Activated CD8-positive, alpha-beta memory T cell treated with anti-CD3 and anti-CD28 coated beads for 1 hour (primary cell): Measurements from ENCODE around the gene P2RX1.

Experiments
- DNase-seq, 2 donors: peaks; one replicate each; pipeline ENCODE4 v3.0.0-alpha.2; 2020; ENCODE audit warnings: low read depth in 1 of 2; ENCODE audit errors: extremely low read depth in 1 of 2

P2RX1 gene

DNA sequence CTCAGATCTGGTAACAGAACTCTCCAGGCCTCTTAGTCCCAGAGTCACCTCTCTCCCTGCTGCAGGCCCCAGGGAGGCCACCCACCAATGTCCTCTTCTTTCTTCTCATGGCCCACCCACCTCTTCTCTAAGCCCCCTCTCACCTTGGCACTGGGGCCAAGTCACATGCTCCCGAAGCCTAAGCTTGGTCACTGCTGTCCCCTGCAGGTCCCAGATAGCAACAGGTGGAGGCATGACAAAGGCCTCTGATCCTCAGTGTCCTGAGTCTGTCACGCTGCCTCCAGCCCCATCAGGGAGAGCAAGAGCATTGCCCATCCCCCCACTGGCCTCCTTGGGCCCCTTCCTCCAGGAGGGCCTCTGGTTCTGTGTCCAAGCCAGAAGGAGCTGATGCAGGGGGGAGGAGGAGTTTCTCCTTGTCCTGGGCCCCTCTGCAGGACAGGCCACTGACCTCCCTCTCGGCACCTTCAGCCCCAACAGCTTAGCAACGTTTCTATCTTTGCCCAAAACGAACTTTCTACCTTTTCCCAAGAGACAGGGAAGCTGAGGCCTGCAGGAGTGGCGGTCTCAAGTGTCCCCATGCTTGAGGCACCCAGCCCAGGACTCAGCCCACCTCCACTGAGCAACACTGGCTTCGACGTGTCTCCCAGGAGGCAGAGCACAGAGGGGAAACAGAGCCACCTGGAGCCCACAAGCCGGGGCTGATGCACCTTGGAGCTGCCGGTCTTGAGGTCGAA lies 8.6 kb downstream of the P2RX1 start:
- no peak for DNase-seq

DNA sequence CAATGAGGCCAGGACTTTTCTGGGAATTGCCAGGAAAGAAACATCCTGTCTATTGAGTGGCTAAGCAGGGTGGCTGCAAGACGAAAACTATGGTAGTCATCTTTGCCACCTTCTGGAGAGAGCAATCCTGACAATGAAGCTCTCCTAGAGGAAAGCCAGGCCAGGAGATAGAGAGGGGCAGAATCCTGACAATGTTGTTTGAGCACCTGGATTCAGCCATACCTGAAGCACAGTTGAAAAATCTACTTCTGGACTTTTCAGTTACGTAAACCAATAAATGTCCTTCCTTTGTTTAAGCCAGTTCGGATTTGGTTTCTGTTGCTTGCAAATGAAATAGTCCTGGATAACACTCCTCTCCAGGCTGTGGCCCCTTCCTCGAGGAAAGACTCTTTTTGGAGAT lies 9.4 kb downstream of the P2RX1 start:
- no peak for DNase-seq

DNA sequence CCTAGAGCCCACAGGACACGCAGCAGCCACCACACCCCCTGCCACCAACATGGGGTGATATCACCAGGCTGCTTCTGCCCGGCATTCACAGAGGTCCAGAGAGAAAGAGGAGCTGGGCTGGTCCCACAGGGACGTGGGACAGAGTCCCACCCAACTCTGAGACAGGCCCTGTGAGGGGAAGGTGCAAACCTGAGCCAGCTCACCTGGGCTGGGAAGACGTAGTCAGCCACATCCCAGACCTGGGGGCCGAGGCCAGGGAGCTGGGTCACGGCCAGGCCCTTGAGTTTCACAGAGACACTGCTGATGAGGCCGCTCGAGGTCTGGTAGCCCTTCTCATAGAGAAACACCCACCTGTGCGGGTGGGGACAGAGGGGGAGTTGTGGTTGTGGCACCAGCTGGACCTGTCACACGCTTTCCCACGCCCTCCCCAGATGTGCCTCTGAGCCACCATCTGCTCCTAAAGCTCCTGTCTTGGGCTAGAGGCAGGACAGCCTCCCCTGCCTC lies 11.2 kb downstream of the P2RX1 start:
- no peak for DNase-seq

DNA sequence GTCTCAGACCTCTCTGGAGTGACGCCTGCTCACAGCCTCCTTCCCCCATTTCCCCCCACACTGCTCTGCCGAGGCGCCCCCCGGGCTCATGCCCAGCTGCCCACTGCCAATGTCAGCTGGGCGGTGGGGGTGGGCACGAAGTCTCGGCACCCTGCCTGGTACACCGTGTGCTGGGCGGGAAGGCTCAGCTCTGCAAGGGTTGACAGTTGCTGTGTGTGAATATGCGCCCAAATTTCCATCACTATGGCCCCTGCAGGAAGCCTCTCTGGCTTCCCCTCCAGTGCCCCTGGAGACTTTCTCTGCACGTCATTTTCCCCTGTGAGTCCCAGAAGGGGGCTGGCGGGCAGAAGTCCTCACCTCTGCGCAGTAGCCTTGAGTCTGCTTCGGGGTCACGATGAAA lies 11.8 kb downstream of the P2RX1 start:
- no peak for DNase-seq

DNA sequence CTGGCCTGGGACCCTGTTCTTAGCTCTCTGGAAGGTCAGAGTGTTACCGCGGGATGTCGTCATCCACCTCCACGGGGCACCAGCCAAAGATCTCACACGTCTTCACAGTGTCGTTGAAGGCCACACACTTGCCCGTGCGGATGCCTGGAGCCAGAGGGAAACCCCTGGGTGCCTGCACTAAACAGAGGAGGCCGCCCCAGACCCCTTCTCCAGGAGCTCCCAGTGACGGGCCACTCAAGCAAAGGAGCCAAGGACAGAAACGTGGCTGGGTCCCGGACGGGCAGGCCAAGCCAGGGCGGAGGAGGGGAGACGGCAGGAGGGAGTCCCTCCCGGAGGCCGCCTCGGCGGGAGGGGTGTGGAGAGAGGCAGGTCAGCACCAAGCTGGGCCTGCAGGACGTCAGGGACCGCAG lies 12.4 kb downstream of the P2RX1 start:
- no peak for DNase-seq

DNA sequence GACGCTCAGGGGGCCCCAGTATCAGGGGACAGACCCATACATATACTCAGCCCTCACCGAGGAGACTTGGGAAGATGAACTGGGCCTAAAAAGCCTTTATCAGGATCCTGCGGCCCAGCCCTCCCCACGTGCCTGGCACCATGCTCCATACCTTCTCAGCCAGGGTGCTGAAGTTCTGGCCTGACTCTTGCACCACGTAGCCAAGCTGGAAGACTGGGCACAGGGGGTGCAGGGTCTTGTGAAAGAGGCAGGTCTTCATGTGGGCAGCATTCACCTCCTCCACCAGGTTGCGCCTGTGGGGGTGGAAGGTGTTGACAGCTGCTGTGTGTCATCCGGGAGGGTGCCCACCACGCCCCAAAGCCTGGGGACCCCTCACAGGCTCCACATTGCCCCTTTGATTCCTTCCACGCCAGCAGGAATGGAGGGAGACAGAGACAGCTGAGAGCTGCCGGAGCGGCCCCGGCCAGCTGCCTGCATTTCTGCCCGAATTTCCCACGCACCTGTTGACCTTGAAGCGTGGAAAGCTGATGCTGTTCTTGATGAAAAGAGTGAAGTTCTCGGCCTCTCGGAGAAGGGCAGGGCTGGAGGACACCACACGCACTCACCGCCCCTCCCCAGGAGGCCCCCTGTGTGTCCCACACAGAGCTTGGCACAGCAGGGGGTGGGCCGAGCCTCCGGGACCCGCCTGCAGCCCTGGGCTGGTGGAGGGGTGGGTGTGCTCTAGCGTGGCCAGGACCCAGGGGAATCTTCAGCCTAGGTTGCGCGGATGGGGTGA lies 13.0 kb downstream of the P2RX1 start:
- DNase-seq, result no peak

DNA sequence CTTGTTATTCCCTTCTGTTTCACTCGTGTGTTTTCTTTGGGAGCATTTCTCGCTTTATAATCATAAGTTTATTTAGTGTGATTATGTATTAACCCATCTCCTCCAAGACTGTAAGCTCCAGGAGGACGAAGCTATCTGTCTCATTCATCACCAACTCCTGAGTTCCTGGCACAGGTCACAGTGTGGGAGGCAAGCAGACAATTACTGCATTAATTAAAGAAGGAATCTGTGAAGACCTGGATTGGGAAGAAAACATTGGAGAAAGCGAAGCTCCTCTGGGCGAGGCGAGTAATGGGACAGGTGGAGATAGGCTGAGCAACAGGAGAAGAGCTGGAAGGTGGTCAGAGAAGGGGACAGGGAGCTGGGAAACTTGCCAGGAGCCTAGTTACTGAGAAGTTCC lies 15.6 kb downstream of the P2RX1 start:
- no peak for DNase-seq

DNA sequence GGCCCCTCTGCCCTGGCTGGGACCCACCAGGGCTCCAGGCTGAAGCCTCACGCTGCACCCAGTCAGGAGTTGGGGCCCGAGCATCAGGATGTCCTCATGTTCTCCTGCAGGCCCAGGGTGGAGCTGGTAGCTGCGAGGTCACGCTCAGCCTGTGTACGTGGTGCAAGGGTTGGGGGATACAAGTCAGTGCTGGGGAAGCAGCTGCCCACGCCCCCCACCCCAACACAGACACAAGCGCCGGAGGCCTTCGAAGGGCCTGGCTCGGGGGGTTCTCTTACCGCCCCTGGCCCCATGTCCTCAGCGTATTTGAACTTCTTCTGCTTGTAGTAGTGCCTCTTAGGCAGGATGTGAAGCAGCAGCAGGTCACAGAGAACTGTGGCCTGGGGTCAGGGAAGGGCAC lies 18.5 kb downstream of the P2RX1 start:
- no peak for DNase-seq

DNA sequence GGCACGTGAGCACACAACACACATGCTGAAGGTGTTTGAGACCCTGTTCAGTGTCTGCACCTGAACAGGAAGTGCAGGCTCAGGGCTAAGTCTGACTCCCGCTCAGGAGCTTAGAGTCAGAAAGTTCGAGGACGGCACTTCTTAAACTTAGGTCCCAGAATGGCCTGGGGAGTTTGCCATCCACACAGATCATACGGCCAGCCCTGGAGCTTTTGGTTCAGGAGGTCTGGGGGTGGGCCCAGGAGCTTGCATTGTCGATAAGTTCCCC lies 19.4 kb downstream of the P2RX1 start:
- no peak for DNase-seq

DNA sequence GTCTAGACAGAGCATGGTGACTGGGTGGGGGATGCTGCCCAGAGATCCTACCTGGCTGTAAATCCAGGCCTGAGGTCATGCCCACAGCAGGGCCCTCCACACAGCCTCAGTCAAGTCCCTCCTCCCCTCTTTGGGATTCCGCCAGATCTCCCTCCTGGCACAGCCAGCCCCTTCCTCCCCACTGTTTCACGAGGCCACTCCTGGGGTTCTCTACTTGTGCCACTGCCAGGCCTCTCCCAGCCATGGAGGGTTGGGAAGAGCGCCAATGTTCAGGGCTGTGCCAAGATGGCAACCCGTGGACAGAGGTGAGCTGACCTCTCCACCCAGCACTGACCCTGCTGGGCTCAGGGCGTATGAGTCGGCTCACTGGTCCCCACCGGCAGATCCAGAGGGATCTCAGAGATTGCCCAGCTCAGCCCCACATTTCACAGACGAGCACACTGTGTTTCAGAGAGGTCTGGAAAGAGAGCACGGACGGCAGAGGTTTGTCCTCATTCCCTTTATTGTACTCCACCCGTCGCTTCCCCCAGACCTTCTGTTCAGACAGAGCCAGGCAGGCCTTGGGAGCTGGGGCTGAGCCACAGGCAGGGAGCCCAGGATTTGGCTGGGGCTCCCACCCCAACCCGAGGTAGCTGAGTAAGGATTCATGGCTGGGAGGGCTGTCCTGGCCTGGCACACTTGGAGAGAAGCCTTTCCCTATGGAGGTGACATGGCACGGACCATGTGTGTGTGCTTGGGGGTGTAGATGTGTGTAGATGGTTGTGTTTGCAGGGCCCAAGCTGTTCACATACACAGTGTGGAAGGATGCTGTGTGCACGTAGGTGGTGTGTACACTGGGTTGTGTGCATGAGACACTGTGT lies 19.9 kb downstream of the P2RX1 start:
- DNase-seq, result no peak

DNA sequence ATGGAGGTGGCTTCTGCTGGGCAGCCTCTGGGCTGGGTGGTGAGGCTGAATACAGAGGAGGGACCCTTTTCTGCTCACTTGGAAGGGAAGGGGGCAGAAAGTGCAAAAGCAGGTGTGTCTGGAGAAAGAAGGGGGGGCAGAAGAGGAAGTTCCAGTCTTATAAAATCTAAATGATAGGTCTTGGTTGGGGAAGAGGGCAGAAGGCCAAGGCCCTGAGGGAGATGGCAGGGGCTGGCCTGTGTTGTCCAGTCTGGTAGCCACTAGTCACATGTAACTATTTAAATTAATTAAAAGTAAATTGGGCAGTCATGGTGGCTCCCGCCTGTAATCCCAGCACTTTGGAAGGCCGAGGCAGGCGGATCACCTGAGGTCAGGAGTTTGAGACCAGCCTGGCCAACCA lies 20.9 kb downstream of the P2RX1 start:
- DNase-seq, result no peak

DNA sequence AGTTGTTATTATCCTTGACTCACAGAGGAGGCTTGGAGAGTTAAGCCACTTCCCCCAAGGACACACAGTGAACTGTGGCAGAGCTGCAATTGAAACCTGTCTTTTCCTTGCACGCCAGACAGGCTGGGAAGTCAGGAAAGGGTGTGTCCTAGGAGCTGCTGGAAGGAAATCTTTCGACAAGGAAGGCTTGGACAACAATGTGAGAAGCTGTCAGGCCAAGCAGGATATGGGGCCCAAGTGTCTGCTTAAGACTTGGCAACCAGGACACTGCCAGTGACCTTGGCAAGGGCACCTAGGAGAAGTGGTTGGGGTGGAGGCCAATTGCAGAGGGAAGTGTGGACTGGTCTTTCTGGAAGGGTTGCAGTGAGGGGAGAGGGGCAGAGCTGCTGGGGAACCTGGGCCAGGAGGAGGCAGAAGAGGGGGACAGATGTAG lies 21.3 kb downstream of the P2RX1 start:
- no peak for DNase-seq

DNA sequence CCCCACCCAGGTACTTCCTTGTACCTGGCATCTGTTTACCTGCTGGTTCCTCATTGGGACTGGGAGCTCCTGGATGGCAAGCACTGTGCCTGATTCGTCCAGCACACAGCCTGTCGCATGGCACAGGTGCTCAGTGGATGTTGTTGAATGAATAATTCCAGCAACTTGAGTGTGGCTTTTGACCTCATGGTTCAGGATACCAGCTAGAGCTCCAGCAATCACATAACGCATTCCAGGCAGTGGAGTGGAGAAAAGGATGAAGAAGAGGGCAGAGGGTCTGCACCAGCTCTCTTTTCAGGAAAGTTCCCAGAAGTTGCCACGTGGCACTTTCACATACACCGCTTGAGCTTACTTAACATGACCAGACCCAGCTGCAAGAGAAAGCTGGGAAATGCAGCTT lies 22.1 kb downstream of the P2RX1 start:
- no peak for DNase-seq

DNA sequence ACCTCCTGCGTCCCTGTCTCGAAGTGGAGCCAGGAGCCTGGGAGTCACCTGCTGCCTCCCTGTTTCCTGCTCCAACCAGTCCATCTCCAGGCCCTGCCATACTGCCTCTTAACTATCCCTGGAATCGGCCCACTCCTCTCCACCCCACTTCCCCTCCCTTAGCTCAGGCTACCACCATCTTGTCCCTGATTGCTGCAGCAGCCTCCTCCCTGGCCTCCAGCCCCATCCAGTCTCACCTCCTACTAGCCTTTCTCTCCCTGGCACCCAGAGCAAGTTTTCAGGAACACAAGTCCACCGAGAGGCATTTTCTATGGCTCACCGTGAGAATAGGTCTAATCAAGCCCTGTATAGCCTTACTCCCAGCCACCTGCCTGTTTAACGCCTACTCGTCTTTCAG lies 22.5 kb downstream of the P2RX1 start:
- no peak for DNase-seq

DNA sequence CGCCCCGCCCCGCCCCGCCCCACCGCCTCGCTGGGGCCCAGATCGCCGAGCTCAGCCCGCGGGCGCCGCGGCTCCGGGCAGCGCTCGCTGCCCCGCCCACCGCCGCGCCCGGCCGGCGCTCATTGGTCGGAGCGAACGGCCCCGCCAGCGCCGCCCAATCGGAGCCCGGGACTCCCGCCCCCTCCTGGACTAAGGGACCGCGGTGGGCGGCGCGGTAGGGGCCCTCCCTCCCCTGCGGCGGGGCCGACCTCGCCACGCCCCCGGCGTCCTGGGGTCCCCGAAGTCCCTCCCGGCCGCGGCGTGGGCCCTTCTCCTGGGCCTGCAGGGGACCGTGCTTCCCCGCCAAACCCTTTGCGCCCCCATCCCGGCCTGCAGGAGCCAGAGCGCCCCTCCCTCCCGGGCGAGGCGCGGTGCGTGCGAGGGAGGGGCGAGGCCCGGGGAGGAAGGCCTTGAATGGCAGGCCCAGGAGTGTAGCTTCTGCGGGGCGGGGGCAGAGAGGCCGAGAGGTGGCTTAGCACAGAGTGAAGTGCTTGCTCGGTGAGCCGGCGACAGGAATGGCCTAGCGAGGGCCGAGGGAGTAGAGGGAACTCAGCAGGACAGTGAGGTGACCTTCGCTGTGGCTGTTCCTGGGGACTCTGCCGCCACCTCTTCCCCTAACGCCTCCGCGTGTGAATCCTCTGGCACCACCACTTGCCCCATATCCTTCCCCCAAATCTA lies 23.1 kb downstream of the P2RX1 start, which contains the start of gene CAMKK1:
CAMKK1 (minus strand) TSS at position 51 of the 717 bp plus-strand sequence. CDS start 7,366 bp downstream, outside the sequence.
- DNase-seq, result peak; percentile 67 to 81

DNA sequence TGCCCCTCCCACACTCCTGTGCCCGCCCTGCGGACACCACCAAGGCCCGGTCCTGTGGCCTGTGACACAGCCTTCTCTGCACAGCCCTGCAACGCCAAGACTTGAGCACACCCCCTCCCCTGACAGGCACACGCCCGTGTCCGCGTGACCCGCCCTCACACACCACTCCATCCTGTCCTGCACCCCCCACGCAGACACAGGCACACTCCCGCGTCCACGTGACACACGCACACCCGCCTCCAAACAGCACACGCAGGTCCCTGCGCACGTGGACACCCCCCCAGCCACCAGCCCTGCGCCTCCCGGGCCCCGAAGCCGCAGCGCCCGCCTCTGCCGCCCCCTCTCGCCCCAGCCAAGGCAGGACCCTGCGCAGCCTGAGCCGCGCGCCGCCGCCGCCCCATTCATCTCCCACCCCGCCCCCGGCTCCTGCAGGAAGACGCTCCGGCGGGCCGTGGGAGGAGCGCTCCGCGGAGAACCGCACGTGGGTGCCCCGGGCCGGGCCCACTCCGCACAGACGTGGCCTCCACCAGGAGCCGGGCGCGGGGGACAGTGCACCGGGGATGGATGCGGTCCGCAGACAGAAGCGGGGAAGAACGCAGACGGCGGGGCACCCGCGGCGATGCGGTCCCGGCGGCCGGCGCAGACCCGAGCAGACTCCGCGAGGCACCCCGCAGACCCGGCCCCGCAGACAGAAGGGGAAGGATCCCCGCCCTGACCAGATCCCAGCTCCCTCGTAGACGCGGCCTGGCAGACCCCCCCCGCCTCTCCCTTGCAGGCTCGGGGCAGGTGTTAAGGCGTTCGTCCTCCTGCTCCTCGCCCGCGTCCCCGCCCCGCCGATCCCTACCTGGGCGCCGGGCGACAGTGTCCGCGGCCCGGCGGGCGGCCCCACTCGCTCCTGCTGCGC lies 23.9 kb downstream of the P2RX1 start:
- DNase-seq, result peak; percentile 51 to 57

DNA sequence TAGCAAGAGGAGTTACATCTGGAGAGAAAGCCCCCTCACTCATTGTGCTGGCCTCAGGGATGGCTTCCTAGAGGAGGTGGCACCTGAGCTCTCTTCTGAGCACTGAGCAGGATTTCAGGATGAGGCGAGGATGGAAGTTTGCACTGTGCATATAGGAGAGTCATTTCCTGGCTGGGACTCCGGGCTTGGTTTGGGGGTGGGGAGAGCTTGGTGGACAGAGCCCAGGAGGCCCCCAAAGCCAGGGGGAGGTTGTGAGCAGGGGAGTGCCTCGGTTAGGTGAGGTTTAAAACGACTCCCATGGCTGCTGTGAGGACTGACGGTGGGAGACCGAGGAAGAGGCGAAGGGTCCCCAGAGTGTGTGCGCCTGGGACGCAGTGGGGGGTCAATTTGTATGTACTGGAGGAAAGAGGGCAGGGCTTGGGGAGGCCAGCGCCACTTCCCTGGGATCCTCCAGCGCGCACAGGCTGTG lies 24.6 kb downstream of the P2RX1 start:
- no peak for DNase-seq

DNA sequence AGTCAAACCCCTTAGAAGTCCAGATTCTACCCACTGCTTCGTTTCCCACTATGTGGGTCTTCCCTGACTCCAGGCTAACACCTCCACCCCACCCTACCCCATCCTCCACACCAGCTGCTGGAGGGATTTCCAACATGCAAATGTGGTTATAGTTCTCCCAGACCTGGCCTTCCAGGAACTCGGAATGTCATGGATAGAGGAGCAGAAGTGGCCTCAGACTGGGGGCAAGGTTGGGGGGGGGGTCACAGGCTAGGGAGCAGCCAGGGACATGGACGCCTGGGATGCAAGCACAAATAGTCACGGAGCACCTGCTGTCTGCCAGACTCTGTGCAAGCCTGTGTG lies 25.4 kb downstream of the P2RX1 start:
- no peak for DNase-seq

DNA sequence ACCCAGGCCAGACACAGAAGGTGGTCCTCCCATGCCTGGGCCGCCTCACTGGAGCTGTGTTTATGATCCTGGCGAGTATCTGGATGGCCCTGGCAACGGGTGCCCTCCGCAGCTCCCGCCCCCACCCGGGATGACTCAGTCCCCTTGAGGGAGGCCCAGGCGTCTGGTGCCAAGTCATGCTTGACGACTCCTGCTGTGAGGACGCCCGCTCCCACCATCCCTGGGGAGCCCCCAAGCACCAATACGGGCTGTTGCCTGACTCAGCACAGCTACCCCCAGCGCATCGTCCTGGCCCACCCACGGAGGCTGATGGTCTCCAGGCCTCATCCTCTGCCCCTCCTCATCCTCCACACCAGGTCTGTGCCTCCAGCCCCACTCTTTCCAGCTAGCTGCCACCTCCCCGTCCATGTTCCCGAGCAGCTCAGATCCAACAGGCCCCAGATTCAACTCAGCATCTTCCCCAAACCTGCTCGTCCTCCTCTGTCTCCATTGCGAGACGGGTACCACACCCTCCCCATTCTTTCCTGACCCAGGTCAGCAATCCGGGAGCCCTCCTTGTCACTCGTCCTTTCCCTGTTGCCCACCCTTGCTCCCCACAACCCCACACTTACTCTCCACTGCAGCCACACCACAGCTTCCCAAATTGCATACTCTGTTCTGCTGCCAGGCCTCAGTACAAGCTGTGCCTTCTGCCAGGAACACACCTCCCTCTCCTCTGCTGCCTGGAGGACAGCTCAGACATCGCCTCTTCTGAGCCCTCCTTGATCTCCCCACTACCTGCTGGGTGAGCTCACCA lies 26.0 kb downstream of the P2RX1 start:
- DNase-seq, result no peak
